ENCODE results near the gene PDK3. TPM values are rescaled to one million over a fixed set of nuclear protein-coding genes. Genes with fewer than 3 reads are reported as not detected.

PDK3 gene
- total and polyA plus RNA-seq, 10 donors = 4.3 to 53.0 (median 30.1) TPM

GRCh38 chrX:24485323-24485722, 20.2 kb downstream of the PDK3 start:
- Histone ChIP-seq H3K36me3 (no peaks in the 10 kb centered on the region), H3K27ac (no peak overlapping the region), H3K4me1 (peaks cover 0 to 25% (median 6%) of the 10 kb centered on the region in 6 donors), H3K27me3 (replicated peaks in 1 of 7) (no peaks in the 10 kb centered on the region), H3K4me3 (no peak overlapping the region), H3K9me3 (no peaks in the 10 kb centered on the region)
- whole genome bisulfite sequencing, 5 donors = 78 to 96% (median 89%) methylated on average over 4 to 5 of the region's 5 CpGs
- intact Hi-C loops (cut with DNase I; ENCODE audit: low total_unique reads) = no loop called here
- DNase-seq = no peak
- TF ChIP-seq POLR2AphosphoS5 (IDR thresholded peaks at IDR 0.05) = no peak
- TF ChIP-seq POLR2A (IDR thresholded peaks at IDR 0.05) = no peak
- no peak for TF ChIP-seq CTCF (IDR thresholded peaks at IDR 0.05 in 8 of 11, conservative IDR thresholded peaks at IDR 0.05 in 3 of 11)

- Histone ChIP-seq H3K27me3 (replicated peaks in 1 of 7) (no peaks in the 10 kb centered on the region), H3K4me3 (no peak overlapping the region), H3K36me3 (no peaks in the 10 kb centered on the region), H3K27ac (no peak overlapping the region), H3K4me1 (peaks cover 0 to 17% (median 3%) of the 10 kb centered on the region in 6 donors), H3K9me3 (no peaks in the 10 kb centered on the region)
- TF ChIP-seq CTCF (IDR thresholded peaks at IDR 0.05 in 8 of 11, conservative IDR thresholded peaks at IDR 0.05 in 3 of 11) (no peak), POLR2AphosphoS5 (IDR thresholded peaks at IDR 0.05) (no peak), POLR2A (IDR thresholded peaks at IDR 0.05) (no peak)
- WGBS, 5 donors = 87 to 96% (median 91%) methylated on average over 6 to 10 of the region's 10 CpGs
- intact Hi-C loops (cut with DNase I; ENCODE audit: low total_unique reads) = no loop called here
- DNase-seq = no peak
Observed at GRCh38 chrX:24485976-24486680, 21.0 kb downstream of the PDK3 start.

- Histone ChIP-seq H3K27me3 (replicated peaks in 1 of 7) (no peaks in the 10 kb centered on the region), H3K36me3 (no peaks in the 10 kb centered on the region), H3K4me3 (no peak overlapping the region), H3K27ac (no peak overlapping the region), H3K9me3 (no peaks in the 10 kb centered on the region), H3K4me1 (peaks cover 0 to 11% (median 3%) of the 10 kb centered on the region in 6 donors)
- 81 to 98% (median 90%) methylated on average over 3 of the region's 3 CpGs for WGBS, 5 donors
- DNase-seq = no peak
- TF ChIP-seq POLR2AphosphoS5 (IDR thresholded peaks at IDR 0.05) = no peak
- no peak for TF ChIP-seq POLR2A (IDR thresholded peaks at IDR 0.05)
- TF ChIP-seq CTCF (IDR thresholded peaks at IDR 0.05 in 8 of 11, conservative IDR thresholded peaks at IDR 0.05 in 3 of 11) = no peak
- intact Hi-C loops (cut with DNase I; ENCODE audit: low total_unique reads) = no loop called here
Observed at GRCh38 chrX:24487571-24487970, 22.5 kb downstream of the PDK3 start.

GRCh38 chrX:24491741-24492140, 26.7 kb downstream of the PDK3 start:
- H3K4me1 ChIP-seq = peaks cover 0 to 19% (median 3%) of the 10 kb centered on the region in 6 donors
- TF ChIP-seq POLR2A (IDR thresholded peaks at IDR 0.05) (no peak), POLR2AphosphoS5 (IDR thresholded peaks at IDR 0.05) (no peak), CTCF (IDR thresholded peaks at IDR 0.05 in 8 of 11, conservative IDR thresholded peaks at IDR 0.05 in 3 of 11) (no peak)
- no peak for DNase-seq
- no peak overlapping the region for H3K4me3 ChIP-seq
- no peaks in the 10 kb centered on the region for H3K27me3 ChIP-seq (replicated peaks in 1 of 7)
- no peaks in the 10 kb centered on the region for H3K9me3 ChIP-seq
- intact Hi-C loops (cut with DNase I; ENCODE audit: low total_unique reads) = no loop called here
- H3K27ac ChIP-seq = no peak overlapping the region
- H3K36me3 ChIP-seq = no peaks in the 10 kb centered on the region
- 71 to 94% (median 93%) methylated on average over 4 of the region's 4 CpGs for WGBS, 5 donors

Measured in spleen (tissue), 11 donors.